Duodenal mucosa (tissue), 2 donors: ENCODE data around the gene CHGA.

Experiments used
- H3K27ac ChIP-seq: one replicate; pipeline ENCODE4 v1.7.0; 2013; ENCODE audit warnings: low read depth, low read length
- H3K27me3 ChIP-seq, 2 donors: one replicate each; pipeline ENCODE4 v1.7.0; 2013; ENCODE audit warnings: low read length in 2 of 2, control low read depth in 1 of 2; ENCODE audit not compliant: insufficient read depth in 2 of 2, control insufficient read depth in 1 of 2
- H3K36me3 ChIP-seq, 2 donors: one replicate each; pipeline ENCODE4 v1.7.0; 2013; ENCODE audit warnings: low read length in 2 of 2, control low read depth in 1 of 2; ENCODE audit not compliant: insufficient read depth in 2 of 2, control insufficient read depth in 1 of 2
- H3K4me1 ChIP-seq, 2 donors: one replicate each; pipeline ENCODE4 v1.7.0; 2013; ENCODE audit warnings: low read length in 2 of 2, control low read depth in 1 of 2; ENCODE audit not compliant: insufficient read depth in 2 of 2, control insufficient read depth in 1 of 2
- H3K4me3 ChIP-seq, 2 donors: one replicate each; pipeline ENCODE4 v1.7.0; 2013; ENCODE audit warnings: low read length in 2 of 2, low read depth in 1 of 2
- H3K9ac ChIP-seq, 2 donors: one replicate each; pipeline ENCODE4 v1.7.0; 2013; ENCODE audit warnings: low read length in 2 of 2, low read depth in 1 of 2
- H3K9me3 ChIP-seq, 2 donors: one replicate each; pipeline ENCODE4 v1.7.0; 2013; ENCODE audit warnings: low read length in 2 of 2, control low read depth in 1 of 2; ENCODE audit not compliant: control insufficient read depth in 1 of 2

CHGA gene

GRCh38 chr14:92922883-92923743 lies at the start of gene CHGA:
TSS of gene CHGA (plus strand) at chr14:92923150. CDS start at chr14:92923360, 210 bp downstream.
- H3K36me3 ChIP-seq, result no peaks in the 10 kb centered on the region
- H3K4me1 ChIP-seq, result no peaks in the 10 kb centered on the region
- H3K9ac ChIP-seq, result no peak within 1 kb of the TSS
- H3K4me3 ChIP-seq, result no peak within 1 kb of the TSS
- H3K9me3 ChIP-seq, result no peaks in the 10 kb centered on the region
- no peak within 1 kb of the TSS for H3K27ac ChIP-seq
- peaks cover 0 to 9% of the 10 kb centered on the region in 2 donors for H3K27me3 ChIP-seq

- H3K4me1 ChIP-seq, result no peaks in the 10 kb centered on the region
- H3K9ac ChIP-seq, result no peak overlapping the region
- H3K9me3 ChIP-seq, result no peaks in the 10 kb centered on the region
- H3K4me3 ChIP-seq, result no peak overlapping the region
- H3K27ac ChIP-seq, result no peak overlapping the region
- no peaks in the 10 kb centered on the region for H3K36me3 ChIP-seq
- no peaks in the 10 kb centered on the region for H3K27me3 ChIP-seq
Observed at GRCh38 chr14:92874962-92875661, 47.8 kb upstream of the CHGA start.

- no peaks in the 10 kb centered on the region for H3K4me1 ChIP-seq
- no peak overlapping the region for H3K9ac ChIP-seq
- H3K9me3 ChIP-seq, result no peaks in the 10 kb centered on the region
- peaks cover 6 to 10% of the 10 kb centered on the region in 2 donors for H3K27me3 ChIP-seq
- no peaks in the 10 kb centered on the region for H3K36me3 ChIP-seq
- H3K4me3 ChIP-seq, result no peak overlapping the region
- no peak overlapping the region for H3K27ac ChIP-seq
Observed at GRCh38 chr14:92877757-92878431, 45.1 kb upstream of the CHGA start.

- Histone ChIP-seq H3K4me3 (no peak overlapping the region), H3K9me3 (no peaks in the 10 kb centered on the region), H3K27ac (no peak overlapping the region), H3K27me3 (peaks cover 8 to 13% of the 10 kb centered on the region in 2 donors), H3K36me3 (no peaks in the 10 kb centered on the region), H3K4me1 (no peaks in the 10 kb centered on the region), H3K9ac (no peak overlapping the region)
Observed at GRCh38 chr14:92880351-92880750, 42.6 kb upstream of the CHGA start.

GRCh38 chr14:92880851-92881250 lies 42.1 kb upstream of the CHGA start:
- H3K9ac ChIP-seq, result no peak overlapping the region
- H3K4me1 ChIP-seq, result no peaks in the 10 kb centered on the region
- no peak overlapping the region for H3K4me3 ChIP-seq
- H3K27ac ChIP-seq, result no peak overlapping the region
- H3K9me3 ChIP-seq, result no peaks in the 10 kb centered on the region
- H3K27me3 ChIP-seq, result peaks cover 12 to 17% of the 10 kb centered on the region in 2 donors
- no peaks in the 10 kb centered on the region for H3K36me3 ChIP-seq

- H3K27me3 ChIP-seq, result peaks cover 12 to 17% of the 10 kb centered on the region in 2 donors
- H3K4me3 ChIP-seq, result no peak overlapping the region
- H3K9ac ChIP-seq, result no peak overlapping the region
- no peaks in the 10 kb centered on the region for H3K4me1 ChIP-seq
- no peak overlapping the region for H3K27ac ChIP-seq
- H3K9me3 ChIP-seq, result no peaks in the 10 kb centered on the region
- H3K36me3 ChIP-seq, result no peaks in the 10 kb centered on the region
Observed at GRCh38 chr14:92883066-92883465, 39.9 kb upstream of the CHGA start.

GRCh38 chr14:92884410-92884809 lies 38.5 kb upstream of the CHGA start:
- Histone ChIP-seq H3K4me1 (no peaks in the 10 kb centered on the region), H3K4me3 (no peak overlapping the region), H3K27me3 (peaks cover 12 to 17% of the 10 kb centered on the region in 2 donors), H3K36me3 (no peaks in the 10 kb centered on the region), H3K27ac (no peak overlapping the region), H3K9ac (no peak overlapping the region), H3K9me3 (no peaks in the 10 kb centered on the region)

GRCh38 chr14:92885279-92886061 lies 37.5 kb upstream of the CHGA start:
- H3K27me3 ChIP-seq, result peaks cover 12 to 17% of the 10 kb centered on the region in 2 donors
- no peaks in the 10 kb centered on the region for H3K9me3 ChIP-seq
- H3K4me1 ChIP-seq, result no peaks in the 10 kb centered on the region
- no peak overlapping the region for H3K4me3 ChIP-seq
- no peak overlapping the region for H3K27ac ChIP-seq
- no peak overlapping the region for H3K9ac ChIP-seq
- H3K36me3 ChIP-seq, result no peaks in the 10 kb centered on the region

GRCh38 chr14:92886337-92886736 lies 36.6 kb upstream of the CHGA start:
- peaks cover 7 to 10% of the 10 kb centered on the region in 2 donors for H3K27me3 ChIP-seq
- H3K27ac ChIP-seq, result no peak overlapping the region
- H3K9me3 ChIP-seq, result no peaks in the 10 kb centered on the region
- H3K36me3 ChIP-seq, result no peaks in the 10 kb centered on the region
- H3K4me3 ChIP-seq, result no peak overlapping the region
- H3K9ac ChIP-seq, result no peak overlapping the region
- no peaks in the 10 kb centered on the region for H3K4me1 ChIP-seq
